H9 (cell line): ENCODE data around the gene FAM174C. TPM values are rescaled to one million over a fixed set of nuclear protein-coding genes. Genes with fewer than 3 reads are reported as not detected.

Experiments used
- DNase-seq: peaks from one replicate; pipeline ENCODE4 v3.0.0-alpha.2; 2017
- H2AFZ ChIP-seq: one replicate; pipeline ENCODE4 v1.6.1; 2013; ENCODE audit warnings: mild to moderate bottlenecking, low read length, control low read depth, moderate library complexity
- H2AK5ac ChIP-seq: 2 replicates; pipeline ENCODE4 v1.6.1; 2013; ENCODE audit warnings: low read length, control low read depth, mixed read lengths; ENCODE audit not compliant: insufficient read length
- H2BK120ac ChIP-seq: one replicate; pipeline ENCODE4 v1.6.1; 2013; ENCODE audit warnings: low read depth, mild to moderate bottlenecking, low read length, control low read depth, inconsistent platforms; ENCODE audit not compliant: poor library complexity, severe bottlenecking
- H2BK12ac ChIP-seq: 2 replicates; pipeline ENCODE4 v1.6.1; 2013; ENCODE audit warnings: low read length, control low read depth, mixed read lengths, low read depth; ENCODE audit not compliant: insufficient read length
- H2BK15ac ChIP-seq: 2 replicates; pipeline ENCODE4 v1.6.1; 2013; ENCODE audit warnings: low read depth, low read length, control low read depth
- H2BK20ac ChIP-seq: one replicate; pipeline ENCODE4 v1.6.1; 2013; ENCODE audit warnings: low read depth, mild to moderate bottlenecking, low read length, control low read depth, inconsistent platforms; ENCODE audit not compliant: poor library complexity, severe bottlenecking
- H2BK5ac ChIP-seq: 2 replicates; pipeline ENCODE4 v1.6.1; 2013; ENCODE audit warnings: low read length, control low read depth, mixed read lengths; ENCODE audit not compliant: insufficient read length
- H3K14ac ChIP-seq: 2 replicates; pipeline ENCODE4 v1.6.1; 2013; ENCODE audit warnings: low read length, control low read depth; ENCODE audit not compliant: insufficient read depth
- H3K18ac ChIP-seq: 2 replicates; pipeline ENCODE4 v1.6.1; 2013; ENCODE audit warnings: low read depth, mild to moderate bottlenecking, mixed read lengths, low read length, control low read depth; ENCODE audit not compliant: insufficient read length
- H3K23ac ChIP-seq: 2 replicates; pipeline ENCODE4 v1.6.1; 2013; ENCODE audit warnings: low read length, control low read depth, mixed read lengths, low read depth; ENCODE audit not compliant: insufficient read length
- H3K23me2 ChIP-seq: 2 replicates; pipeline ENCODE4 v1.6.1; 2013; ENCODE audit warnings: low read depth, mild to moderate bottlenecking, mixed read lengths, low read length, control low read depth; ENCODE audit not compliant: insufficient read length, poor library complexity, severe bottlenecking
- H3K27ac ChIP-seq: 2 replicates; pipeline ENCODE4 v1.5.1; 2013; ENCODE audit warnings: low read length, control low read depth, mixed read lengths, low read depth; ENCODE audit not compliant: insufficient read length
- H3K27me3 ChIP-seq: 2 replicates; pipeline ENCODE4 v1.6.1; 2013; ENCODE audit warnings: low read length, control low read depth, inconsistent platforms; ENCODE audit not compliant: insufficient read depth
- H3K4ac ChIP-seq: 2 replicates; pipeline ENCODE4 v1.6.1; 2013; ENCODE audit warnings: low read depth, mild to moderate bottlenecking, control low read depth, inconsistent platforms, low read length, moderate library complexity
- H3K4me1 ChIP-seq: 2 replicates; pipeline ENCODE4 v1.6.1; 2013; ENCODE audit warnings: low read length, control low read depth, inconsistent platforms; ENCODE audit not compliant: insufficient read depth
- H3K4me2 ChIP-seq: 2 replicates; pipeline ENCODE4 v1.6.1; 2013; ENCODE audit warnings: low read length, control low read depth, mixed read lengths; ENCODE audit not compliant: insufficient read length, insufficient read depth
- H3K56ac ChIP-seq: 2 replicates; pipeline ENCODE4 v1.6.1; 2013; ENCODE audit warnings: low read depth, mild to moderate bottlenecking, mixed read lengths, low read length, control low read depth; ENCODE audit not compliant: insufficient read length
- H3K79me1 ChIP-seq: 2 replicates; pipeline ENCODE4 v1.6.1; 2013; ENCODE audit warnings: low read depth, mild to moderate bottlenecking, moderate library complexity, low read length, control low read depth, inconsistent platforms; ENCODE audit not compliant: insufficient read depth, poor library complexity, severe bottlenecking
- H3K79me2 ChIP-seq: 2 replicates; pipeline ENCODE4 v1.6.1; 2013; ENCODE audit warnings: low read length, control low read depth, inconsistent platforms; ENCODE audit not compliant: insufficient read depth
- H3K9ac ChIP-seq: 2 replicates; pipeline ENCODE4 v1.6.1; 2013; ENCODE audit warnings: low read length, control low read depth, mixed read lengths; ENCODE audit not compliant: insufficient read length; ENCODE audit errors: extremely low read depth
- H3K9me3 ChIP-seq: one replicate; pipeline ENCODE4 v1.6.1; 2013; ENCODE audit warnings: low read depth, low read length, inconsistent platforms; ENCODE audit not compliant: control insufficient read depth
- H3T11ph ChIP-seq: one replicate; pipeline ENCODE4 v1.6.1; 2013; ENCODE audit warnings: mild to moderate bottlenecking, low read length, control low read depth, inconsistent platforms
- H4K20me1 ChIP-seq: one replicate; pipeline ENCODE4 v1.6.1; 2013; ENCODE audit not compliant: control insufficient read depth, insufficient read length, insufficient read depth
- H4K5ac ChIP-seq: 2 replicates; pipeline ENCODE4 v1.6.1; 2013; ENCODE audit warnings: low read depth, mild to moderate bottlenecking, mixed read lengths, low read length, control low read depth; ENCODE audit not compliant: insufficient read length
- H4K8ac ChIP-seq: replicated peaks from 2 replicates; pipeline ENCODE4 v1.6.1; 2013; ENCODE audit warnings: low read length, control low read depth, mixed read lengths, low read depth; ENCODE audit not compliant: insufficient read length
- H4K91ac ChIP-seq: 2 replicates; pipeline ENCODE4 v1.6.1; 2013; ENCODE audit warnings: low read depth, mild to moderate bottlenecking, moderate library complexity, mixed read lengths, low read length, control low read depth; ENCODE audit not compliant: insufficient read length
- H3K27ac Mint-ChIP-seq, 3 experiments: 2 replicates in 2 of 3; 3 replicates in 1 of 3; pipeline ENCODE4 v1.8.0; 2020 to 2021; ENCODE audit warnings: mixed read lengths in 3 of 3, mild to moderate bottlenecking in 1 of 3, moderate library complexity in 1 of 3
- H3K27me3 Mint-ChIP-seq: 2 replicates; pipeline ENCODE4 v1.8.0; 2021; ENCODE audit warnings: low read depth, mild to moderate bottlenecking, moderate library complexity, mixed read lengths
- H3K36me3 Mint-ChIP-seq, 3 experiments: 2 replicates in 2 of 3; 3 replicates in 1 of 3; pipeline ENCODE4 v1.8.0; 2020 to 2021; ENCODE audit warnings: low read depth in 3 of 3, mixed read lengths in 3 of 3; ENCODE audit not compliant: insufficient read depth in 1 of 3
- H3K4me1 Mint-ChIP-seq, 2 experiments: 2 replicates each; pipeline ENCODE4 v1.8.0; 2020; ENCODE audit warnings: mixed read lengths in 2 of 2
- H3K4me3 Mint-ChIP-seq, 2 experiments: 2 replicates in 1 of 2; 3 replicates in 1 of 2; pipeline ENCODE4 v1.8.0; 2020 to 2021; ENCODE audit warnings: mild to moderate bottlenecking in 2 of 2, mixed read lengths in 2 of 2, moderate library complexity in 1 of 2
- H3K9me3 Mint-ChIP-seq, 2 experiments: 2 replicates in 1 of 2; 3 replicates in 1 of 2; pipeline ENCODE4 v1.8.0; 2020; ENCODE audit warnings: mild to moderate bottlenecking in 2 of 2, mixed read lengths in 2 of 2, moderate library complexity in 1 of 2
- CTCF ChIP-seq: fragments of 200-600 bp; sonication (generic); conservative IDR thresholded peaks from 3 replicates; pipeline ENCODE4 v1.8.0; 2021; ENCODE audit warnings: antibody characterized with exemption, mild to moderate bottlenecking
- WGBS: extraction: QIAGEN DNeasy Blood & Tissue Kit; methylation state at CpG from one replicate; pipeline ENCODE4 v1.1.7; 2013; ENCODE audit warnings: missing lambda C conversion rate, low lambda C conversion rate, mixed read lengths; ENCODE audit not compliant: insufficient read length; ENCODE audit errors: extremely low coverage; 5-methylcytosine and 5-hydroxymethylcytosine counted together
- total RNA-seq: library from RNA; stranded (reverse); gene quantifications from 2 replicates; pipeline ENCODE4 v1.2.1, GENCODE V29; 2021

The FAM174C gene
- total RNA-seq, 1 experiment from 2014 or later, result 63.0 TPM

GRCh38 chr19:1291761-1292418, 16.6 kb downstream of the FAM174C start:
- Histone ChIP-seq H3K27me3 (no peaks in the 10 kb centered on the region), H3K56ac (no peak overlapping the region), H2AK5ac (no peak overlapping the region), H3K4me2 (no peak overlapping the region), H4K91ac (no peak overlapping the region), H2BK120ac (no peak overlapping the region), H4K20me1 (no peaks in the 10 kb centered on the region), H3K18ac (no peak overlapping the region), H2BK20ac (no peak overlapping the region), H4K8ac (no peak overlapping the region), H2BK5ac (no peak overlapping the region), H3K14ac (no peak overlapping the region), H3K9me3 (no peaks in the 10 kb centered on the region), H3K9ac (no peak overlapping the region), H3K23me2 (no peaks in the 10 kb centered on the region), H4K5ac (no peak overlapping the region), H3T11ph (no peak overlapping the region), H2BK15ac (no peak overlapping the region), H3K27ac (no peak overlapping the region), H3K79me2 (peaks cover 2% of the 10 kb centered on the region; the same call in 1 of the 2 replicates), H3K4me1 (no peaks in the 10 kb centered on the region), H3K23ac (no peak overlapping the region), H2BK12ac (no peak overlapping the region), H2AFZ (no peak overlapping the region), H3K79me1 (no peaks in the 10 kb centered on the region), H3K4ac (no peak overlapping the region)
- WGBS, result no CpG with 5 or more reads among the region's 25 CpGs
- Mint-ChIP-seq H3K27ac (no peak overlapping the region), H3K4me1 (peaks cover 0 to 14% of the 10 kb centered on the region in 2 experiments; a peak in 2 of 4 replicates), H3K27me3 (peaks cover 13% of the 10 kb centered on the region), H3K4me3 (peak overlapping the region in 1 of 2 experiments; percentile 23; a peak in 1 of 5 replicates), H3K9me3 (no peaks in the 10 kb centered on the region), H3K36me3 (no peaks in the 10 kb centered on the region)
- no peak for DNase-seq
- TF ChIP-seq CTCF, result no peak
